ENCODE measurements around the gene AGBL2.

AGBL2 gene

DNA sequence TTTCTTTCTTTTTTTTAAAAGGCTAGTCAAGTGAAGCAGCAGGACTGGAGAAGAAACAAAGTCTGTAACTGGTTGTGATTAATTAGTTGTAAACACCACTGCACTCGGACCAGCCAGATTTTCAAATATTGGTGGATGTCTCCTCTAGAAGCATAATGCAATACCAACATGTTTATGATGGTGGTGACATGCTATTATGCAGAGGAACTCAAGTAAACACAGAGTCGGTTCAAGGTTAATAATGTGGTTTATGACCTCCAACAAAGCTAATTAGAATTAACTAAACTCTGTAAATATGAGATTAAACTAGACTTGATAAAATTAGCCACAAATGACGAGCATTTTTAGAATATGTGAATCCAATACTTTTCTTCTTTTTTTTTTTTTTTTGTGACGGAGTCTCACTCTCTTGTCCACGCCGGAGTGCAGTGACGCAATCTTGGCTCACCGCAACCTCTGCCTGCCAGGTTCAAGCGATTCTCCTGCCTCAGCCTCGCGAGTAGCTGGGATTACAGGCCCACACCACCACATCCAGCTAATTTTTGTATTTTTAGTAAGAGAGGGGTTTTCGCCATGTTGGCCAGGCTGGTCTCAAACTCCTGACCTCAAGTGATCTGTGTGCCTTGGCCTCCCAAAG is 11.8 kb upstream of the AGBL2 start:
- no peak for DNase-seq (ENCODE audit: low read depth)
- no peak for TF ChIP-seq CTCF (IDR thresholded peaks at IDR 0.05; ENCODE audit: control insufficient read depth, extremely low read depth, insufficient read depth)
- no peak overlapping the region for H3K4me3 ChIP-seq (ENCODE audit: low read depth, low read length)

DNA sequence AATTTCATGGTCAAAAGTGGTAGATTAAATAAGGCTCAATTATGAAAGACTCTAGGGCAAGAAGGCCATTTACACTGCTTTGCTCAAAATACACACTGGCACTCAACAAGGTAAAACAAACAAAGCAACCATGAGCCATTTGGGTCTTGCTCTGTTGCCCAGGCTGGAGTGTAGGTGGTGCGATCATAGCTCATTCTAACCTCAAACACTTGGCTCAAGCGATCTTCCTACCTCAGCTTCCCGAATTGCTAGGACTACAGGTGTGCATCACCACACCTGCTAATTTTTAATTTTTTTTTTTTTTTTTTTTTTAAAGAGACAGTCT is 10.9 kb upstream of the AGBL2 start:
- no peak for DNase-seq (ENCODE audit: low read depth)
- no peak overlapping the region for H3K4me3 ChIP-seq (ENCODE audit: low read depth, low read length)
- TF ChIP-seq CTCF (IDR thresholded peaks at IDR 0.05; ENCODE audit: control insufficient read depth, extremely low read depth, insufficient read depth): no peak

DNA sequence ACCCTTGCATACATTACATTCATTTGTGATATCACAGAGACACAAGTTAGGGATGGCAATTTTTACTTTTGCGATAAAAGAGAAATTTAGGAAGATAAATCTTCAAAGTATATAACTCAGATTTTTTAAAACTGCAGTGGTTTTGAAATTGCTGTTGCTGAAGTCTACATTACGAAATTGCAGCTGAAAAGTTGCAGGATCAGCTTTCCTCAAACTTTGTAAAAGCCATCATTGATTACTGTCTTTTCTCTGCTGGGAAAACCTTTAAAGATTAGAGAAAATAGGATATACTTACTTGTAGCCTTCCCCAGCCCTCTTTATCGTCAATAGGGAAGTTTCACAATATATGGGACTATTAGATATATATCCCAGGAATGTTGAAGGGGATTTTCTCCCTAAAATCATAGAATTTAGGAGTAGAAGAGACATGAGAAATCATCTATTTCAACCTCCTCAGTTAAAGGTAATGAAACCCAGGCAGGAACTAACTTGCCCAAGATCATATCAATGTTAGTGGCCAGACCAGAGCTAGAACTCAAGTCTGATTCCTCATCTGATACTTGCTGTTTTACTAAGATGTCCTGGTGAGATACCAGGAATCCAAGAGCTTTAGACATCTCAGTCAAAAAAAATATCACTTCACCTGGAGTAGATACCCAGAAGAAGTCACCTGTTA is 10.4 kb upstream of the AGBL2 start:
- TF ChIP-seq CTCF (IDR thresholded peaks at IDR 0.05; ENCODE audit: control insufficient read depth, extremely low read depth, insufficient read depth): no peak
- no peak overlapping the region for H3K4me3 ChIP-seq (ENCODE audit: low read depth, low read length)
- no peak for DNase-seq (ENCODE audit: low read depth)

- no peak overlapping the region for H3K4me3 ChIP-seq (ENCODE audit: low read depth, low read length)
- no peak for DNase-seq (ENCODE audit: low read depth)
- no peak for TF ChIP-seq CTCF (IDR thresholded peaks at IDR 0.05; ENCODE audit: control insufficient read depth, extremely low read depth, insufficient read depth)
Observed at GRCh38 chr11:47724041-47724729, 9.0 kb upstream of the AGBL2 start.

GRCh38 chr11:47723041-47723440 is 7.9 kb upstream of the AGBL2 start:
- DNase-seq (ENCODE audit: low read depth): no peak
- no peak overlapping the region for H3K4me3 ChIP-seq (ENCODE audit: low read depth, low read length)
- TF ChIP-seq CTCF (IDR thresholded peaks at IDR 0.05; ENCODE audit: control insufficient read depth, extremely low read depth, insufficient read depth): no peak

GRCh38 chr11:47720651-47721050 is 5.5 kb upstream of the AGBL2 start:
- DNase-seq (ENCODE audit: low read depth): no peak
- TF ChIP-seq CTCF (IDR thresholded peaks at IDR 0.05; ENCODE audit: control insufficient read depth, extremely low read depth, insufficient read depth): no peak
- no peak overlapping the region for H3K4me3 ChIP-seq (ENCODE audit: low read depth, low read length)

Data from LNCaP clone FGC (cell line).